Fibroblast of upper back skin (primary cell): ENCODE results near the gene SLC43A1.
A peak's percentile ranks its signal among the peaks of the same experiment; 100 is the strongest.
"Not testable (repeated sequence)": the region's sequence is repeated elsewhere in the genome, so short reads cannot be mapped to it uniquely, and the experiment has no call there.

Experiments used
- DNase-seq: peaks from one replicate; pipeline ENCODE4 v3.0.0-alpha.2; 2013

The SLC43A1 gene

DNA sequence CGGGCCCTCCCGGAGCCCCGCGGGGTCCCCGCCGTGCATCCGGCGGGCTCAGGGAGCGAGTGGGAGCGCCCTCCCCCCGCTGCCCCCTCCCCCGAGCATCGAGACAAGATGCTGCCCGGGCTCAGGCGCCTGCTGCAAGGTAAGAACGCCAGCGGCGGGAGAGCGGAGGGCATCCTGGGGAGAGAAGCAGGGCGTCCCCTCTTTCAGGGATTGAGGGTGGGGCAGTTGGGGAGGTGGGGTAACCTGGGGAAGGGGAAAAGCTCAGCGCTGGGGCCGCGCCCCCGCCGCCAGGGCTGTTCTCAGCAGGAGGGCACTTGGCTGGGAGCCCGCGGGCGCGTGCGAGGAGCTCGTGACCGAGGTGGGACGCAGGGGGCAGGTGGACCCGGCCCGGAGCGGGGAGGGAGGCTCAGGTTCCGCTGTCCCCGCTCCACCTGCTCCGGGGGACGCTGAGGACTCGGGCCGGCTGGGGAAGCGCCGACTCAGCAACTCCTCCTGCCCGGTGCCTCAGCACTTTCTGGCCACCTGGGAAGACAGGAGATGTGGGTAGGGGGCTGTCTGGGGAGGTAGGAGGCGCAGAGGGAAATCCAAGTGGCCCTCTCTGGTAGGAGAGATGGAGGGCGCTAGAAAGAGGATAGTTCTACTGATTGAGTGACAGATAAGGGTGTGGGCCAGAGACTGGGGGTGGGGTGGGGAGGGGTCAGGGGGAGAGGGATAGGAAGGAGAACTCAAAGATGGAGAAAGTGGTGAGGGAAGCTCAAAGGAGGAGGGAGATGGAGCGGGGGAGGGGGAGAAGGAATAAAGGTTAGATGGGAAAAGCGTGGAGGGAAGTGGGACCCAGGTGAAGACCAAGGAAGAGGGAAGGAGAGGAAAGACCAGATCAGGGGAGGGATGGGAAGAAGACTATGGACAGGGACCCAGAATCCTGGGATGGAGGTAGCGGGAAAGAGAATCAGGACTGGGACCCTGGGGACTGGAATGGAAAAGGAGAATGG is 54.4 kb downstream of the SLC43A1 start:
- no peak for DNase-seq

DNA sequence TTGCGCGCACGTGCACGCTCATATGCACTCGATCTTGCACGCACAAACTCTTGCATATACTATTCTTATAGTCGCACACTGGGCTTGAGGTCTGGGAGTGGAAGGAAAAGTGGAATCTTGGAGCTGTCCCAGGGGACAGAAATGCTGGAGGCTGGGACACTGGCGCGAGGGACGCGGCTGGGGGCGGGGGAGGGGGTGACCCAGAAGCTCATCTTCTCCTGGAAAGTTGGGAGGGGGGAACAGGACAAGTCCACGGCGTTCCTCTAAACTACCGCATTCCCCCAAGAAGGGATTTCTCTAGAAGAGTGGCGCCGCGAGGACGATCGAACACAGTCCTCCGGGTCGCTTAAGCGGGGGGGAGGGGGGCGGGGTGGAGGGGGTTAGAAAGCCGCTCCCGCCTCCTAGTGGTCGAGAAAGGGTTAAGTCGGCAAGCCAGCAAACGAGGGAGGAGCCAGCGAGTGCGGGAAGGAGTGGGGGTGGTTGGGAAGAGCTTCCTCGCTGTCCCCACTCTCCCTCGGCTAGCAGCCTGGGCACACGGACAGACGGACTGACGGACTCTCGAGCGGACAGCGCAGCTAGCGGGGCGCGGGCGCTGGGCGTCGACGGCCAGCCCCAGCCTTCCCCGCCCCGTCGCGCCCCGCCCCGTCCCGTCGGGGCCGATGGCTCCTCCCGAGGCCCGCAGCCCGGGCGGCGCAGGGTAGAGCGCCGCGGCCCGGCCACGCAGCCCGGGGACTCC is 55.3 kb downstream of the SLC43A1 start, which contains the start of gene RTN4RL2:
TSS of gene RTN4RL2 (plus strand) at position 507 of the 736 bp plus-strand sequence. CDS start 338 bp downstream, outside the sequence.
- DNase-seq: peak; percentile 58

DNA sequence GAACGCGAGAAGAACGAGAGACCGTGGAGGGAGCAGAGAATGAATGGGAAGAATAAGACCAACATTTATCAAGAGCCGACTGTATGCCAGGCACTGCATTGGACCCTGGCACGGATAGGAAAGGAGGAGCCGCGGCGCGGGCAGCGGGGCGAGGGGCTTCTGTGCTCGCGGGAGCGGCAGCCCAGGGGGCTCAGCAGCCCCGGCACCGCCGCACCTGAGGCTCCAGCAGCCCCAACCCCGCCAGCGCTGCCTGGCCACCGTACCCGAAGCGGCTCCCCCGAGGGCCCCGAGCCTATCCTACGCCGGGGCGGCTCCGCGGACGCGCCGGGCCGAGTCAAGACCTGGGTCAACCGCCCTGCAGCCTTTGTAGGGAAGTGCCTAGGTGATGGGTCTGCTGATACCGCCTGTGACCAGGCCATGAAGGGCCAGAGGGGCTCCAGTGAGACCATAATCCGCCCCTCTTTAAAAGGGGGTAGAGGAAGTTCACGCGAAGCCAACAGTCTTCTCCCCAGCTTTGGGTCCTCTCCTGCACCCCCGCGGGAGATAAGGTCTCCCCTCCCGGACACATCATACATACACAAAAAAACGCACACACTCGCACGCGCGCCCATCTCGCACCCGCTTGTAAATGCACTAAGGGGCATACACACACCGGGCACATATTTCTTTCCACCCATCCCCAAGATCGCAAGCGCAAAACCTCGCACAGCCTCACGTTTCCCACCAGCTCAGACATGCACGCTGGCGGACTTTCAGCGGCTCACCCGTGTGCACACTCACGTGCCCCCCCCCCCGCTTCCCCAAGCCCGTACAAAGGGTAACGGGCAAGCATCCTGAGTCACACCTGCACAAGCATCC is 56.1 kb downstream of the SLC43A1 start:
- DNase-seq: no peak

DNA sequence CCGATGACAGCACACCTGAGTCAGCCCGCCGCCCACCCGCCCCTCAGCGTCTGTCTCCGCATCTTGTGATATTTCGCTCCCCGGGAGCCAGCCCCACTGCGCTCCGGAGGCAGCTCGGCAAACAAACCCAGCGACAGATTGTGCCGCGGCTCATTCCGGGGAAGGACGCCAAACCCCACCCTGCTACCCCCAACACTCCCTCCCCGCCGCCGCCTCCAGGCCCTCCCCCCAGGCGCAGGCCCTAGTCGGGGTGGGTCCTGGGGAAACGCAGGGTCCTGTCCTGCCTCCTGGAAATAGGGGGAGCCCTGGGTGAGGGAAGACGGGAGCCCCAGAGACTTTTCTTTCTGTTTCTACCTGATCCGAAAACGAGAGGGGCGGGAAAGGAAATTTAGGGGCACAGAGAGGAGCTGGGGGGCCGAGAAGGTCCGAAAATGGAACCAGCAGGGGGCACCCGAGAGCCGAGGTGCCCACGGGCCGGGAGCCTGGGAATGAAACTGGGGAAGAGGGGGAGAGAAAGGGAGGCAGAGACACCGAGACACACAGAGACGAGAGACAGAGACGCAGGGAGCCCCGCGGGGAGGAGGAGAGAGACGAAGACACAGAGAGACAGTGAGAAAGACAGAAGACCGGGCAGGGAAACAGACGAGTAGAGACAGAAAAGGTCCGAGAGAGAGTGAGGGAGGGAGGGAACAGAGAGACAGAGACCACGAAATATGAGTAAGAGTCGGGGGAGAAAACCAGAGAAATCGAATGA is 56.9 kb downstream of the SLC43A1 start:
- peak; percentile 18 for DNase-seq

DNA sequence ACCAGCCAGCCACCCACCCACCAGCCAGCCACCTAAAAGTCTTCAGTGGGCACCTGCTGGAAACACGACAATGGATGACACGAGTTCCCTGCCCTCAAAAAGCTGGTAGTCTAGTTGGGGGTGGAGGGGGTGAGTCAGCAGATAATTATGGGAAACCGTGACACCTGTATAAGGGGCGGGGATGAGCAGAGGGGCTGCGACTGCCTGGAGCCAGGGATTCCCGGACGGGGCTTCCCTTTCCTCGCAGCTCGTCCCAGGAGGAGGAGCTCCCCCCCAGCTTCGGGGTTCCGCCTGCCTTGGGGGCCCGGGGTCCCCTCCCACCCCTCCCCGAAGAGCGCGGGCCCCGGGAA is 57.5 kb downstream of the SLC43A1 start:
- no peak for DNase-seq

DNA sequence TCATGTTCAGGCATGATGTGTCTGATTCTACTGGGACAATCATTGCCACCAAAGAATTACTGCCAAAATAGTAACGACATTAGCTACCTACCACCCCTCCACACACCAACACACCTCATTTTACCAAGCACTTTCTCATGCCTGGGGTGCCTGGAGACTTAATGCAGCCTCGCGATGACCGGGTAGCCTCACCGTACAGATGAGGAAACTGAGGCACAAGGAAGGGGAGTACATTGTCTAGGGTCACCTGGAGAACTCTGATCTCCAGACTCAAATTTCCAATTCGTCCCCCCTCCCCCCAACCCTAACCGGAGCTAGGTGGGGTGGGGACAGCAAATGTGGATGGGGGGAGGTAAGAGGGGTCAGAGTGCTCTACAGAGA is 57.9 kb downstream of the SLC43A1 start:
- DNase-seq: no peak

DNA sequence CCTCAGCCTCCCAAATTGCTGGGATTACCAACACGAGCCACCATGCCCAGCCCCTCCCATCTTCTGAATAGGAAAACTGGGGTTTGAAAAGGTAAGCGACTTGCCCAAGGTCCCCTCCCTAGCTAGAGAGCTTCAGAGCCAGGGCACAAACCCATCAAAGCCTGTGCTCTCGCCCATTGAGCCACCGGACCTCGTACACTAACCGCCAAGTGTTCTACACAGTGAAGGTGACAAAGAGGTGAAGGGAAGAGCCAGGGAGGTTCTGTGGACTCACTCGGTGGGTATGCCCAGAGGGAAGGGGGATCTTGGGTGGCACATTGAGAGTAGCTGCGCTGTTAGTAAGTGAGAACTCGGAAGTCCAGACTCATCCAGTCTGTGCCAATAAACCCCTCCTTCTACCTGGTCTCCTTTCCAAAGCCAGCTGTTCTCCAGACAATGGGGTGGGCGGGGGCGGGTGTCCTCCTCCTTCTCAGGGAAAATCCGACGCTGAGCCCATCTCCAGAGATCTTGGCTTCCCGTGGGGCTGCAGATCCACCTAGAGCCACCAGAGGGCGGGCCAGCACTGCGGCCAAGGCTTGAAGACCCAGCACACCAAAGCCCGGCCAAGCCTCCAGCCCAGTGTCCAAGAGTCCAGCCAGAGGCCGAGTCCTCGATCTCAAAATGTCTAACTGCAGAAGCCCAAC is 58.4 kb downstream of the SLC43A1 start:
- DNase-seq: peak; percentile 69

DNA sequence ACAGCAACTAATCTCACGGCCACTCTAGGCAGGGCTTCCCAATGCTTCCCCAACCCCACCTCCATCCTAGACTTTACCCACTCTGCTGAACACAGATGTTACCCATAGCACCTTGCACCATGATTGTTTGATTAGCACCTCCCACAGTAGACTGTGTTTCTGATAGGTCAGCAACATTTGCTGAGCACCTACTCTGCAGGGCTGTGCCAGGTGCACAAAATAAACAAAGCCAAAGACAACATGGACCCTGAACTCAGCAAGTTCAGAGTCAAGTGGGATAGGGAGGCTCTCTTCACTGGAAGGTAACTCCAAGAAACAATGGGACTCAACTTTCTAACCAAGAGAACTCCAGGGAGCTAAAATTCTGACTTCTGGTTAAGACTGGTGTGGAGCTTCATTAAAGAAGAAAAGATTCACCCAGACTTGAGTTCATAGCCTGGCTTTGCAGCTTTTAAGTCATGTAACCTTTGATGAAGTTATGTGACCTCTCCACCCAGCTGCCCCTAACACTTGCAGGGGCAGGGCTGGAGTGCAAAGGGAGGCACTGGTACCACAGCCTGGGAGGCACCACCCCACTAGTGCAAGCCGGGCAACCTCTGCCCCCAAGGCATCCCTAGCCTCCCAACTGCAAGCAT is 61.8 kb downstream of the SLC43A1 start:
- DNase-seq: no peak

DNA sequence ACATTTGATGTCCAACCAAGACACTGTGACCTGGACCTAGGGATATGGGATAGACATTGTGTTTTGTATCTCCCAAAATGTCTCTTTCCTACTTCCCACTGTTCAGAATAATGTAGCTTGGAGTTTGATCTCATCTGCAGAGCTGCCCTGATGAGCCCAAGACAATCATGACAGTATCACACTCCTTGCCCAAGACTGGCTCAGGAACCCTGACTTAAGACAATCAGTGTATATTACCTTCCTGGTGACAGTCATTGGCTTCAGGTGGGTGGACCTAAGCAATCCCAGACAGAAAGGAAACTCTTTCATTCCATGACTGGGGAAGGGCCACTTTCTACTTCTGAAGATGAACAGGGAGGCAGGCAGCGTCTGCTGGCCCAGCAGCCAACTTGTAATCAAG is 69.4 kb downstream of the SLC43A1 start:
- DNase-seq: no peak

DNA sequence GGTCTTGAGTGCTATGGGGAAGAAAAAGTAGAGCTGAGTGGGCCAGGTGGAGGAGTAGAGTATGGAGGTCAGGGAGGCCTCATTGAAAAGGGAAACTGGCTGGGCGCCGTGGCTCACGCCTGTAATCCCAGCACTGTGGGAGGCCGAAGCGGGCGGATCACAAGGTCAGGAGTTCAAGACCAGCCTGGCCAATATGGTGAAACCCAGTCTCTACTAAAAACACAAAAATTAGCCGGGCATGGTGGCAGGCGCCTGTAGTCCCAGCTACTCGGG is 70.4 kb downstream of the SLC43A1 start:
- DNase-seq: not testable (repeated sequence)

DNA sequence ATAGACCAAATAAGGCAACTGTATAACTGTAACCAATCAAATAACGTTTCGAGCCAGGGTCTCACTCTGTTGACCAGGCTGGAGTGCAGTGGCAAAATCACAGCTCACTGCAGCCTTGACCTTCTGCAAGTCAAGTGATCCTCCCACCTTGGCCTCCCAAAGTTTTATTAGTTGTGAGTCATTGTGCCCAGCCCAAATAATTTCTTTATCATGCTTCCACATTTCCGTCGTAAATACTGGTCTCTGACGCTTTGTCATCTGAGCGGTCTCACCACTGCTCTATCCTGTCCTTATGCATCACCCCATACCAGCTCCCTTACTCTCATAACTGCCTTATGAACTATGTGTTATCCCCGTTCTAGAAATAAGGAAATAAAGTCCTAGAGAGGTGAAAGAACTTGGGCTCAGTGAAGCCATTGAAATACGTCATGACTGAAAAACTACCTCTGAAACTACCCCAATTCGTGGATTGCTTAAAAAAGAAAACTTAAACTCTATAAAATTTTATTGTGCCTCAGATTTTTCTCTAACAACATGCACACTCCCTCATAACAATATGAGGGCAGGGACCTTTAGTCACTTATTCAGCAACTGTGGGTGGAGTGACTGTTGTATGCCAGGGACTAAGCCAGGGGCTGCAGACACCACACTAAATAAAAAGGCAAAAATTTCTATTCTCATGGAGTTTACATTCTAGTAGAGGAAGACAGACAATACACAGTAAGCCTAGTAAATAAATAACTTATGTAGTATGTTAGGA is 71.0 kb downstream of the SLC43A1 start:
- no peak for DNase-seq

DNA sequence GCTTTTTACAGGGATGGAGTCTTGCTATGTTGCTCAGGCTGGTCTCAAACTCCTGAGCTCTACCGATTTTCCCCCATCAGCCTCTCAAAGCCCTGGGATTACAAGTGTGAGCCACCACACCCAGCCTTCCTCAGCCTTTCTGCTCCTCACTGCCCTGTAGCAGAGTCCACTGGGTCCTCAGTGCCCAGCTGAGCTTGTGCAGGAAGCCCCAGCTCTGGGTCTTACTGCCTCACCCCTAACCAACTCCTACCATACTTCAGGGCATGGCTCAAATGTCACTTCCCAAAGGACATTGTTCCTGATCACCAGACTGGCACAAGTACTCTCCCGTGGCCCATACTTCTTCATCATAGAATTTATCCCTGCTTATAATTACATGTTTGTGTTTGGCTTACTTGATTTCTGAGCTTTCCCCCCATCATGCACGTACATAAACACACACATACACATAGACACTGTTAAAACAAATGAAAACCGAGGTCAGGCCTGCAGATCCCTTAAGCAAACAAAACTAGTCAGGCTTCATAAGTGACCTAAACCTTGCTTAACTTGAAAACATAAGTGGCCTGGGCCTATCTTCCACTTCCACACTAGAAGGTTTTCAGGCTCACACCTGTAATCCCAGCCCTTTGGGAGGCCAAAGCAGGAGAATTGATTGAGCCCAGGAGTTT is 74.6 kb downstream of the SLC43A1 start:
- no peak for DNase-seq

DNA sequence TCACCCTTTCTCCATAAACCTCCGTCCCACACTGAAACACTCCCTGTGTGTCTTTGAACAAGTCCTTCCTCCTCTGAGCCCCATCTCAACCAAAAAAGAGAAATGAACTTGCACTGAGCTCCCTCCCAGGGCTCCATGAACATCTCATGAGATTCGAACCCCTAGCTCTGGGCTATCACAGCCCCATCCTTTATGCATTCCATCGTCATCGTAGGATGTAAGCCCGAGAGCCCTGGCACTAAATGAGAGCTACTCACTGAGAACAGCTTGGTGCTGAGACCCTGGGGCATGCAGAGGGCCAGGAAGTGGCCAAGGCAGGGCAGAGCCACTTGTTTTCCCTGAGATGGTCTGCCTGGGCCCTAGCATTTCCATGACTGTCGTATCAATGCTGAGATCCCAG is 75.7 kb downstream of the SLC43A1 start:
- DNase-seq: no peak

DNA sequence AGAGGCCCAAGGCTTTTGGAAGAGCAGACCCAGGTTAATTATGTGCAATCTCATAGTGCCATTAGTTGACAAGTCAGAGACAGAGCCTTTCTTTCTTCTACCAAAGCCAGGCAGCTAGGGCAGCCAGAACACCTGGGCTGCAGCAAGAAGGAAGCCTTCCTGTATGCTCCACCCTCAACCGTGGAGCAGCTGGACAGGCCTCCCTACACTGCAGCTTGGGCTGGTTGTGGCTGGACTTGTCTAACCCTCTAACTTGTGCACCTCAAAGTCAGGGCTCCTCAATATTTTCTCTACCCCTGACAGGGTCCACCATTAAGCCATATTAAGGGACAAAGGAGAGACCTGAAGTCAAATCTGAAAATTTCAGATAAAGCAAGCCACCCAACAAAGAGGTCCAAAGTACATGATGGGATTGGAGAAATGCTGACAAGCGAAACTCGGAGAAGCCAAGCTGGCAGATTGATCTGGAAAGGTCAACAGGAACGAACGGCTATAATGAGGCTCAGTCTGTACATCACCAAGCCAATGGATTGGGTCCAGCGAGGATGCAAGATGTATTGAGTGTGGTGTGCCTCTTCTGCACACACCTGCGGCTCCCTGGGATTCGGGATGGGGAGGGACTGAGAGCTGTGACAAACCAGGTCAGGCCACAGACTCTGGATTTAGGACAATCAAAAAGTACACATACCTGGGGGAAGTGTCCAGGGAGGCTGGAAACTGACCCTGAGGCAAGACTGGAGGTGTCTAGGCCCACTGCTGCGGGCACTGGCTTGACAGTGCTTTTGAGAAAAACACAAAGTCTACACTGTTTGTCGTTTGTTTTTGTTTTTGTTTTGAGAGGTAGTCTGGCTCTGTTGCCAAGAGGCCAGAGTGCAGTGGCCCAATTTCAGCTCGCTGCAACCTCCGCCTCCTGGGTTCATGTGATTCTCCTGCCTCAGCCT is 76.9 kb downstream of the SLC43A1 start:
- no peak for DNase-seq

DNA sequence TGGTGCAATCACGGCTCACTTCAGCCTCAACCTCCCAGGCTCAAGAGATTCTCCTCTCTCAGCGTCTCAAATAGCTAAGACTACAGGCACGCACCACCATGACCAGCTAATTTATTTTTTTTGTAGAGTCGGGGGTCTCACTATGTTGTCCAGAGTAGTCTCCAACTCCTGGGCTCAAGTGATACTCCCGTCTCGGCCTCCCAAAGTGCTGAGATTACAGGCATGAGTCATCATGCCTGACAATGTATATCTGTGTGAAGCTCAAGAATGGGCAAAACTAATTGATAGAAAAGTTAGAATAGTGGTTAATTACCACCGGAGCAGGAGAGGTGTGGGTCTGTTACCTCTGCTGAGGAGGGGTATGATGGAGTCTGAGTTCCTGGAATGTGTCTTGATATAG is 79.5 kb downstream of the SLC43A1 start:
- no peak for DNase-seq

DNA sequence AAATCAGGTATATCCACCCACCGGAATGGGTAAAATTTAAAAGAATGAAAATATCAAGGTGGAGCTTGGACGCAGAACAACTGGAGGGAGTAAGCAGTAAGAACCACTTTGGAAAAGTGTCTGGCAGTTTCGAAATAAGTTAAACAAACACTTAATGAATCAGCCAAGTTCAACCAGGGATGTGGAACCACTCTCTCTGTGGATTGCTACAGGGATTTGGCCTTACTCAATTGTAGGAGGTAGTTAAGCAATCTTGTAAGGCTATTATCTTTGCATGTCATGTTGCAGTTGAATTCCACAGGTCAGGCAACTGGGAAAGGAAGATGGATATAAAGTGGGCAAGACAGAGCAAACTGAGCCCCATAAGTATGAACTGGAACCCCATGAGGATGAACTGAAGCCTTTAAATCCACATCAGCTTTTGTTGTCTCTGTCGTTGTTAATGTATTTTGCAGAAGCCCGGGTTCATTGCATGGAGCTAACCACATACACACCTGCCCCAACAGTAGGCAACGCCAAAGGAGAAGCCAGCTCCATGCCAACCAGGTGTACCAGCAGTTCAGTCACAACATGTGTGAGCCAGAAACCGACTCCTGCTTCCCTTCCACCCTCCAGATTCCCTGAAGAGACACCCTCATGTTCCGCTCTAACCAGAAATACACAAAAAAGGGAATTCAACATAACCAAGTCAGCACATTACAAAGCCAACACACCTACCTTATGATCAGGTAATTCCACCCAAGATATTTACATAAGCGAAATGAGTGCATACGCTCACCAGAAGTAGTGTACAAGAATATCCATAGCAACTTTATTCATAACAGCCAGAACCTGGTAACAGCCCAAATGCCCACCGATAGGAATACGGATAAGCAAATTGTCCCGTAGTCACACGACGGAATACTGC is 80.6 kb downstream of the SLC43A1 start:
- DNase-seq: peak; percentile 92
